Endodermal cell (in vitro differentiated cells): ENCODE data around the gene FUT2. TPM values are rescaled to one million over a fixed set of nuclear protein-coding genes. Genes with fewer than 3 reads are reported as not detected.

Source experiments
- DNase-seq: peaks from one replicate; pipeline ENCODE4 v3.0.0-alpha.2; 2017
- H3K27ac ChIP-seq: 2 replicates; pipeline ENCODE4 v1.5.1; 2013; ENCODE audit warnings: mild to moderate bottlenecking, low read depth, low read length, moderate library complexity
- H3K27me3 ChIP-seq: 2 replicates; pipeline ENCODE4 v1.6.1; 2013; ENCODE audit warnings: mild to moderate bottlenecking, low read length, moderate library complexity; ENCODE audit not compliant: insufficient read depth, control insufficient read depth, poor library complexity, severe bottlenecking
- H3K36me3 ChIP-seq: 2 replicates; pipeline ENCODE4 v1.7.0; 2013; ENCODE audit warnings: mild to moderate bottlenecking, low read length, moderate library complexity; ENCODE audit not compliant: control insufficient read depth, insufficient read depth
- H3K4me1 ChIP-seq: one replicate; pipeline ENCODE4 v1.7.0; 2013; ENCODE audit warnings: low read length; ENCODE audit not compliant: control insufficient read depth, insufficient read depth
- H3K4me3 ChIP-seq: 2 replicates; pipeline ENCODE4 v1.5.1; 2013; ENCODE audit warnings: mild to moderate bottlenecking, low read length, moderate library complexity
- H3K9ac ChIP-seq: 2 replicates; pipeline ENCODE4 v1.6.1; 2013; ENCODE audit warnings: mild to moderate bottlenecking, low read length, moderate library complexity; ENCODE audit not compliant: poor library complexity, severe bottlenecking; ENCODE audit errors: extremely low read depth
- H3K9me3 ChIP-seq: 2 replicates; pipeline ENCODE4 v1.6.1; 2013; ENCODE audit warnings: mild to moderate bottlenecking, low read length, moderate library complexity; ENCODE audit not compliant: control insufficient read depth
- H3K27ac Mint-ChIP-seq: 2 replicates; pipeline ENCODE4 v1.8.0; 2020; ENCODE audit warnings: mixed read lengths
- H3K27me3 Mint-ChIP-seq: 2 replicates; pipeline ENCODE4 v1.8.0; 2021; ENCODE audit warnings: mild to moderate bottlenecking, mixed read lengths; ENCODE audit not compliant: insufficient read depth
- H3K36me3 Mint-ChIP-seq: 2 replicates; pipeline ENCODE4 v1.8.0; 2020; ENCODE audit warnings: low read depth, mixed read lengths
- H3K4me1 Mint-ChIP-seq: 2 replicates; pipeline ENCODE4 v1.8.0; 2020; ENCODE audit warnings: mixed read lengths
- H3K4me3 Mint-ChIP-seq: 2 replicates; pipeline ENCODE4 v1.8.0; 2020; ENCODE audit warnings: mild to moderate bottlenecking, moderate library complexity, mixed read lengths
- H3K9me3 Mint-ChIP-seq: 2 replicates; pipeline ENCODE4 v1.8.0; 2020; ENCODE audit warnings: mild to moderate bottlenecking, mixed read lengths
- CTCF ChIP-seq: fragments of 200-600 bp; sonication (generic); conservative IDR thresholded peaks from 2 replicates; pipeline ENCODE4 v1.5.0; 2021; ENCODE audit warnings: antibody characterized with exemption, mild to moderate bottlenecking
- WGBS, 2 experiments: methylation state at CpG; one replicate each; pipeline versions ENCODE4 v1.1.5 to v1.1.7; 2013; ENCODE audit warnings: missing lambda C conversion rate in 2 of 2, mixed read lengths in 1 of 2; ENCODE audit not compliant: insufficient coverage in 1 of 2, insufficient read length in 1 of 2; 5-methylcytosine and 5-hydroxymethylcytosine counted together
- total RNA-seq, 2 donors: library from RNA; stranded (reverse); fragmentation: NEBNext Ultra II Directional in 1 of 2; extraction: Animal tissue kit (Norgen Biotek cat#: 25700) in 1 of 2; gene quantifications; 2 replicates in 1 of 2; 3 replicates in 1 of 2; pipeline ENCODE4 v1.2.1, GENCODE V29; 2021

Gene FUT2
- total RNA-seq, 2 donors from 2014 or later: 5.8 to 11.0 TPM

DNA sequence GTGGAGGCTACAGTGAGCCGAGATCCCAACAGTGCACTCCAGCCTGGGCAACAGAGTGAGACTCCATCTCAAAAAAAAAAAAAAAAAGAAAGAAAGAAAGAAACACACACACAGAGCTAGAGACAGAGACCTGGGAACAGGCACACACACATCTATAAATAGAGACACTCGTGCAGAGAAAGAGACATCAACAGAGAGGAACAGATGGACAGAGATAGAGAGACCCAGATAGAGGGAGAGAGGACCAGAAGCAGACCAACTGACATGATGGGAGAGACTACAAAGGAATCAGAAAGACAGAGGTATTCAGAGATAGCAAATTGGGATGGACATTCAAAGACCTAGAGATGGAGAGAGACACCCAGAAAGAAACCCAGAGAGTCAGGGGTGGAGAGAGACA is 47.6 kb upstream of the FUT2 start:
- no peaks in the 10 kb centered on the region for H3K4me1 ChIP-seq
- no peak overlapping the region for H3K27ac Mint-ChIP-seq
- WGBS, 2 experiments: 80 to 93% methylated on average over 1 to 2 of the region's 2 CpGs
- H3K27ac ChIP-seq: no peak overlapping the region
- H3K9me3 ChIP-seq: no peaks in the 10 kb centered on the region
- no peak overlapping the region for H3K9ac ChIP-seq
- H3K9me3 Mint-ChIP-seq: peaks cover 6% of the 10 kb centered on the region
- H3K4me1 Mint-ChIP-seq: peaks cover 8% of the 10 kb centered on the region
- H3K4me3 Mint-ChIP-seq: no peak overlapping the region
- no peak for TF ChIP-seq CTCF
- no peaks in the 10 kb centered on the region for H3K27me3 ChIP-seq
- H3K36me3 ChIP-seq: no peaks in the 10 kb centered on the region
- H3K27me3 Mint-ChIP-seq: no peaks in the 10 kb centered on the region
- H3K36me3 Mint-ChIP-seq: no peaks in the 10 kb centered on the region
- DNase-seq: no peak
- H3K4me3 ChIP-seq: no peak overlapping the region

DNA sequence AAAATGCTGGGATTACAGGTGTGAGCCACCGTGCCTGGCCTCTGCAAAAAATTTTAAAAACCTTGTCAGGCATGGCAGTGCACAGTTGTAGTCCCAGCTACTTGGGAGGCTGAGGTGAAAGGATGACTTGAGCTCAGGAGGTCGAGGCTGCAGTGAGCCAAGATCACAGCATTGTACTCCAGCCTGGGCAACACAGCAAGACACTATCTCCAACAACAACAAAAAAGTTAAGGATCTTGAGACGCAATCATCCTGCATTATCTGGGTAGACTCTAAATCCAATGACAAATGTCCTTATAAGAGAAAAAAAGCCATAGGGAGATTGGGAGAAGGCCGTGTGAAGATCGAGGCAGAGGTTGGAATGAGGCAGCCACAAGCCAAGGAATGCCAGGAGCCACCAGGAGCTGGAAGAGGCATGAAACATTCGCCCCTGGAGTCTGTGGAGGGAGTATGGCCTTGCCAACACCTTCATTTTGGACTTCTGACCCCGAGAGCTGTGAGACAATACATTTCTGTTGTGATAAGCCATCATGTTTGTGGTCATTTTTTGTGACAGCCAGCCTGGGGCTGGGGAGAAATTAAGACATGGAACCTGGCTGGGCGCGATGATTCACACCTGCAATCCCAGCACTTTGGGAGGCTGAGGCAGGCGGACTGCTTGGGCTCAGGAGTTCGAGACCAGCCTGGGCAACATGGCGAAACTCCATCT is 44.6 kb upstream of the FUT2 start:
- no peaks in the 10 kb centered on the region for H3K4me1 ChIP-seq
- no peak for TF ChIP-seq CTCF
- Mint-ChIP-seq H3K27me3 (no peaks in the 10 kb centered on the region), H3K36me3 (no peaks in the 10 kb centered on the region), H3K27ac (no peak overlapping the region), H3K4me3 (no peak overlapping the region), H3K9me3 (peaks cover 6% of the 10 kb centered on the region), H3K4me1 (peaks cover 13% of the 10 kb centered on the region)
- H3K4me3 ChIP-seq: no peak overlapping the region
- no peak for DNase-seq
- H3K27ac ChIP-seq: no peak overlapping the region
- H3K9me3 ChIP-seq: no peaks in the 10 kb centered on the region
- 93 to 96% methylated on average over 10 to 11 of the region's 12 CpGs for WGBS, 2 experiments
- no peak overlapping the region for H3K9ac ChIP-seq
- no peaks in the 10 kb centered on the region for H3K27me3 ChIP-seq
- no peaks in the 10 kb centered on the region for H3K36me3 ChIP-seq

DNA sequence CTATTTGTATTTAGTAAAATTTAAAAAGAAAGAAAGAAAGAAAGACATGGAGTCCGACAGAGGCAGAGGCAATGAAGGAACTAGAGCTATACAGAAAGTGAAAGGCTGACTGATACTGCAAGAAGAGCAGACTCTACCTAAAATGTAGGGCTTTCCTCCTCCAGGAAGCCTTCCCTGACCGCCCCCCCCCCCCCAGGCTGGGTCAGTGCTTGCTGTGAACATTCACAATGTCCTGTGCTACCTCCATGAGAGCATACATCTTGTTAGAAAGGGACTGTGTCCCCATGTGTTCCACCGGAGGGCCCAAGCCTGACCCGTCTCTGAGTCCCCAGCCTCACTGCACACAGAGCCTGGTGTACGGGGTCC is 44.1 kb upstream of the FUT2 start:
- no peak for TF ChIP-seq CTCF
- H3K9ac ChIP-seq: no peak overlapping the region
- H3K36me3 Mint-ChIP-seq: no peaks in the 10 kb centered on the region
- H3K4me1 Mint-ChIP-seq: peaks cover 14% of the 10 kb centered on the region
- 80% methylated on average over 4 to 5 of the region's 5 CpGs for WGBS, 2 experiments
- no peak overlapping the region for H3K27ac ChIP-seq
- no peaks in the 10 kb centered on the region for H3K27me3 Mint-ChIP-seq
- peaks cover 6% of the 10 kb centered on the region for H3K9me3 Mint-ChIP-seq
- no peaks in the 10 kb centered on the region for H3K27me3 ChIP-seq
- no peaks in the 10 kb centered on the region for H3K9me3 ChIP-seq
- no peak overlapping the region for H3K4me3 Mint-ChIP-seq
- no peaks in the 10 kb centered on the region for H3K36me3 ChIP-seq
- no peak overlapping the region for H3K4me3 ChIP-seq
- H3K27ac Mint-ChIP-seq: no peak overlapping the region
- no peaks in the 10 kb centered on the region for H3K4me1 ChIP-seq
- no peak for DNase-seq
